Measurements from ENCODE around the gene INPP5B. TPM values are rescaled to one million over a fixed set of nuclear protein-coding genes. Genes with fewer than 3 reads are reported as not detected.

The INPP5B gene
- total and polyA plus RNA-seq, 12 donors = 10.4 to 32.3 (median 20.9) TPM

DNA sequence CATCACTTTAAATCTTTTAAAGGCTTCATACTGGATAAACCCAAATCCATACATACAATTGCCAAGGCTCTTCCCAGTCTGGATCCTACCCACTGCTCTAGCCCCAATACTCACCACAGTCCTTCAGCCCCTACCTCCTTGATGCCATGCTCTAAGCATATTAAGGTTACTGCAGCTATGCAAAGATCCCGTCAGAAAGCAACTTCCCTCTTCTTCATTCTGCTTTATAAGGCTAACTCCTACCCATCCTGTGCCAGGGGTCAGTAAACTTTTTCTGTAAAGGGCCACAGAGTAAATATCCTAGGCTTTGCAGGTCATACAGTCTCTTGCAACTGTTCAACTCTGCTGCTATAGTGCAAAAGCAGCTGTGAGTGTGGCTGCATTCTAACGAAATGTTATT is 53.2 kb downstream of the INPP5B start:
- H3K4me3 ChIP-seq = no peak overlapping the region
- DNase-seq = no peak
- 86 to 94% (median 91%) methylated on average over 2 of the region's 2 CpGs for WGBS, 4 donors
- intact Hi-C loops (cut with DNase I) = loop anchor here in 1 of 2 donors (5.0 kb wide), 1 partner anchor 84 kb away; no protein-coding TSS in a partner anchor
- H3K4me1 ChIP-seq (replicated peaks in 1 of 2) = no peaks in the 10 kb centered on the region
- H3K27me3 ChIP-seq = no peaks in the 10 kb centered on the region
- TF ChIP-seq POLR2A (IDR thresholded peaks at IDR 0.05) = no peak
- TF ChIP-seq, protein P1, sequence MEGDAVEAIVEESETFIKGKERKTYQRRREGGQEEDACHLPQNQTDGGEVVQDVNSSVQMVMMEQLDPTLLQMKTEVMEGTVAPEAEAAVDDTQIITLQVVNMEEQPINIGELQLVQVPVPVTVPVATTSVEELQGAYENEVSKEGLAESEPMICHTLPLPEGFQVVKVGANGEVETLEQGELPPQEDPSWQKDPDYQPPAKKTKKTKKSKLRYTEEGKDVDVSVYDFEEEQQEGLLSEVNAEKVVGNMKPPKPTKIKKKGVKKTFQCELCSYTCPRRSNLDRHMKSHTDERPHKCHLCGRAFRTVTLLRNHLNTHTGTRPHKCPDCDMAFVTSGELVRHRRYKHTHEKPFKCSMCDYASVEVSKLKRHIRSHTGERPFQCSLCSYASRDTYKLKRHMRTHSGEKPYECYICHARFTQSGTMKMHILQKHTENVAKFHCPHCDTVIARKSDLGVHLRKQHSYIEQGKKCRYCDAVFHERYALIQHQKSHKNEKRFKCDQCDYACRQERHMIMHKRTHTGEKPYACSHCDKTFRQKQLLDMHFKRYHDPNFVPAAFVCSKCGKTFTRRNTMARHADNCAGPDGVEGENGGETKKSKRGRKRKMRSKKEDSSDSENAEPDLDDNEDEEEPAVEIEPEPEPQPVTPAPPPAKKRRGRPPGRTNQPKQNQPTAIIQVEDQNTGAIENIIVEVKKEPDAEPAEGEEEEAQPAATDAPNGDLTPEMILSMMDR (IDR thresholded peaks at IDR 0.05) = no peak
- H3K9me3 ChIP-seq (replicated peaks in 1 of 3) = no peaks in the 10 kb centered on the region
- H3K36me3 ChIP-seq (replicated peaks in 1 of 2) = peaks cover 0 to 15% of the 10 kb centered on the region in 2 donors
- H3K27ac ChIP-seq = no peak overlapping the region

DNA sequence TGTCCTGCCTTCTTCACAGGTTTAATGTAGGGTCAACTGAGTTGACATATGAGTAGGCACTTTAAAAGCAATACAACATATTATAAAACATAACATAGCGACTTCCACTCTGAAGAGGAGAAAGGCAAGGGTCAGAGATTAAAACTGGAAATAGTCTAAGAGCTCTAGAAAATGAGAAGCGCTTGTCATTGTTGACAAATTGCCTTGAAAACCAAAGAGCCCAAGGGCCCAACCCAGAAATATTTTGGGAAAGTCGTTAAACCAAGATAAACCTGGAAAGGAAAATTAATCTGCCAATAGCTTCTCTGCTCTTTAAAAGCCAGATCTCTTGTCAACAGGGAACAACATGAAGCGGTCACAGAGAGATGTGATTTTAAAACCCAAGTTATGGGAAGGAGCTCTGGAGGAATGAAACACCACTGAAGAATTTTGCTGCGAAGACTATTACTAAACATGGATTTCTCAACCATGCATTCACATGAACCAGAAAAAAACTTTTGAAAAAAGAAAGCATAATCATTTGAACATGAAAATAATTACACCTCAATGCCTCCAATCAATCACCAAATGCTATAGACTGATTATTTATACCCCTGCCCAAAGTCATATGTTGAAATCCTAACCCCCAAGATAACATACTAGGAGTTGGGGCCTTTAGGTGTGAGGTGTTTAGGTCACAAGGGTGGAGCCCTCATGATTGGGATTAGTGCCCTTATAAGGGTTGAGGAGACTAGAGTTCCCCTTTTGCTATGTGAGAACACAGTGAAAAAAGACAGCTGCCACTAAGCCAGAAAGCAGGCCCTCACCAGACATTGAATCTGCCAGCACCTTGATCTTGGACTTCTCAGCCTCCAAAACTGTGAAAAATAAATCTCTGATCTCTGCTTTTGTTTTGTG is 54.5 kb downstream of the INPP5B start:
- WGBS, 4 donors = 74 to 88% (median 76%) methylated on average over 5 of the region's 5 CpGs
- H3K27me3 ChIP-seq = no peaks in the 10 kb centered on the region
- DNase-seq = no peak
- TF ChIP-seq, protein P1 (IDR thresholded peaks at IDR 0.05) = no peak
- no peak for TF ChIP-seq POLR2A (IDR thresholded peaks at IDR 0.05)
- intact Hi-C loops (cut with DNase I) = loop anchor here in 1 of 2 donors (5.0 kb wide), 1 partner anchor 85 kb away; no protein-coding TSS in a partner anchor
- H3K27ac ChIP-seq = peak overlapping the region in 1 of 5 donors; percentile 36
- H3K9me3 ChIP-seq (replicated peaks in 1 of 3) = no peaks in the 10 kb centered on the region
- H3K4me3 ChIP-seq = no peak overlapping the region
- H3K36me3 ChIP-seq (replicated peaks in 1 of 2) = peaks cover 0 to 28% of the 10 kb centered on the region in 2 donors
- H3K4me1 ChIP-seq (replicated peaks in 1 of 2) = no peaks in the 10 kb centered on the region

DNA sequence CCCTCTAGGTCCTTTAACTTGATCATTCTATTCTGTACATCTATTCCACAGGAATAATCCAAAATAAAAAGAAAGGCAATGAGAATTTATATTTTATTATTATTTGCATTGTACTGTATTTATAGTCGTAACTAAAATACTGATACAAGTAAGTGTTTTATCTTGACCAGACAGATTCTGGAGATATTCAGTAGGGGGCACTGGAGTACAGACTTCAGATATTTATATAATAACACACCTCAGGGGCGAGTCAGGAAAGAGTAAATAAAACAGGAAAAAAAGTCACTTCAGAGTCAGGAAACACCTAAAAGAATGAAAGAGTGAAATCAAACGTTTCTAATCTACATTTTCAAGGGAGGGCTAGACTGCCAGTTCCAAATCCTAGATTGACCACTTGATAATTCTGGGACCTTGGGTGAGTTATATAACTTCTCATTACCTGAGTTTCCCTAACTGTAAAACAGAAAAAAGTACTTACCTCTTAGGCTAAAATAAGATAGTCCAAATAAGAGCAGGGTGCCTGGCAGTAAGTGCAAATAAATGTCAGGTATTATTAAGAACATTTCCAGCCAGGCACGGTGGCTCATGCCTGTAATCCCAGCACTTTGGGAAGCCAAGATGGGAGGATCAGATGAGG is 56.4 kb downstream of the INPP5B start:
- Histone ChIP-seq H3K4me1 (replicated peaks in 1 of 2) (no peaks in the 10 kb centered on the region), H3K27ac (no peak overlapping the region), H3K36me3 (replicated peaks in 1 of 2) (peaks cover 0 to 47% of the 10 kb centered on the region in 2 donors), H3K27me3 (no peaks in the 10 kb centered on the region), H3K4me3 (no peak overlapping the region), H3K9me3 (replicated peaks in 1 of 3) (no peaks in the 10 kb centered on the region)
- 35 to 43% (median 36%) methylated on average over 4 of the region's 4 CpGs for WGBS, 4 donors
- intact Hi-C loops (cut with DNase I) = loop anchor here in 1 of 2 donors (5.0 kb wide), 1 partner anchor 87 kb away; no protein-coding TSS in a partner anchor
- DNase-seq = no peak
- TF ChIP-seq POLR2A (IDR thresholded peaks at IDR 0.05) = no peak
- TF ChIP-seq, protein P1 (IDR thresholded peaks at IDR 0.05) = peak; percentile 16 to 65 (median 46)

DNA sequence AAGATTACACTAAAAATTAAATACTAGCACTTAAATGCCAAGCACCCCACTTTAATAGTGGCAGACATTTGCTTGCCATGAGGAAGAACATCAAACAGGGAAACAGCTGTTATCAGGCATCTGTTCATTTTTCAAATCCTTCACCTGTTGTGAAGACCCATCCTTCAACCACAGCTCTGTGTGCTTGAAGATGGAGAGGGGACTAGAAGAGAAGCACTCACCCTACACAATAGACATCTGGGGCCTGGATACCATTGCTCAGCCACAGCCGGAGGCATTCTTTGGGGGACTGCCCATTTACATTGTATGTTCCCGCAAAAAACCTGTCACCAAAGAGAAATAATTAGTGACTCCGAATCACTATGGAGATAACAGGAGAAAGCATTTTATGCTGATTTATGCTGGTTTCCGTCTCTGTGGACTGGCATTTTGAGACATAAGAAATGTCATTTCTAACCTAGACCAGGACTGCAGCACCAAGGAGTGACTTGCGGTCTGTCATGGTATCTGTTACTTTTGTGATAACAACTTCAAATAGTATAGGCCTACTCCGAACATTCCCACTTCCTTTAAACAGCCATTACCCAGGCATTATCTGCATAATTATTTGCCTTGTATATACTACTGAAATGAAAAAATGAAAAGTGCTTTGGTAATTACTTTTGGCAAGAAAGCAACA is 58.7 kb downstream of the INPP5B start:
- H3K27me3 ChIP-seq = no peaks in the 10 kb centered on the region
- H3K27ac ChIP-seq = no peak overlapping the region
- intact Hi-C loops (cut with DNase I) = no loop called here
- no peak for TF ChIP-seq POLR2A (IDR thresholded peaks at IDR 0.05)
- TF ChIP-seq, protein P1 (IDR thresholded peaks at IDR 0.05) = no peak
- peaks cover 0 to 69% of the 10 kb centered on the region in 2 donors for H3K36me3 ChIP-seq (replicated peaks in 1 of 2)
- DNase-seq = no peak
- H3K9me3 ChIP-seq (replicated peaks in 1 of 3) = no peaks in the 10 kb centered on the region
- no peak overlapping the region for H3K4me3 ChIP-seq
- 74 to 87% (median 84%) methylated on average over 6 of the region's 6 CpGs for WGBS, 4 donors
- H3K4me1 ChIP-seq (replicated peaks in 1 of 2) = no peaks in the 10 kb centered on the region

Data from adrenal gland (tissue), 12 donors.